ENCODE measurements around the gene SIGLEC8.
"Not testable (repeated sequence)": the region's sequence is repeated elsewhere in the genome, so short reads cannot be mapped to it uniquely, and the experiment has no call there.

DNA sequence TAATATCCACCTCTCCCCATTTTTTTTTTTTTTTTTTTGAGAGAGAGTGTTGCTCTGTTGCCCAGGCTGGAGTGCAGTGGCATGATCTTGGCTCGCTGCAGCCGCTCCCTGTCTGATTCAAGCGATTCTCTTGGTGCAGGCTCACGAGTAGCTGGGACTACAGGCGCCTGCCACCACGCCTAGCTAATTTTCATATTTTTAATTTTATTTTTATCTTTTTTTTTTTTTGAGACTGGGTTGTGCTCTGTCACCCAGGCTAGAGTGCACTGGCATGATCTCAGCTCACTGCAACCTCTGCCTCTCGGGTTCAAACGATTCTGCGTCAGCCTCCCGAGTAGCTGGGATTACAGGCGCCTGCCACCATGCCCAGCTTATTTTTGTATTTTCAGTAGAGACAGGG, 37.7 kb downstream of the SIGLEC8 start:
- not testable (repeated sequence) for TF ChIP-seq EZH2phosphoT487 (IDR thresholded peaks at IDR 0.05; ENCODE audit: borderline replicate concordance, low read length)
- TF ChIP-seq, protein P1, sequence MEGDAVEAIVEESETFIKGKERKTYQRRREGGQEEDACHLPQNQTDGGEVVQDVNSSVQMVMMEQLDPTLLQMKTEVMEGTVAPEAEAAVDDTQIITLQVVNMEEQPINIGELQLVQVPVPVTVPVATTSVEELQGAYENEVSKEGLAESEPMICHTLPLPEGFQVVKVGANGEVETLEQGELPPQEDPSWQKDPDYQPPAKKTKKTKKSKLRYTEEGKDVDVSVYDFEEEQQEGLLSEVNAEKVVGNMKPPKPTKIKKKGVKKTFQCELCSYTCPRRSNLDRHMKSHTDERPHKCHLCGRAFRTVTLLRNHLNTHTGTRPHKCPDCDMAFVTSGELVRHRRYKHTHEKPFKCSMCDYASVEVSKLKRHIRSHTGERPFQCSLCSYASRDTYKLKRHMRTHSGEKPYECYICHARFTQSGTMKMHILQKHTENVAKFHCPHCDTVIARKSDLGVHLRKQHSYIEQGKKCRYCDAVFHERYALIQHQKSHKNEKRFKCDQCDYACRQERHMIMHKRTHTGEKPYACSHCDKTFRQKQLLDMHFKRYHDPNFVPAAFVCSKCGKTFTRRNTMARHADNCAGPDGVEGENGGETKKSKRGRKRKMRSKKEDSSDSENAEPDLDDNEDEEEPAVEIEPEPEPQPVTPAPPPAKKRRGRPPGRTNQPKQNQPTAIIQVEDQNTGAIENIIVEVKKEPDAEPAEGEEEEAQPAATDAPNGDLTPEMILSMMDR (conservative IDR thresholded peaks at IDR 0.05; ENCODE audit: low read depth, low read length), result not testable (repeated sequence)

Data from PC-3 (cell line).